ENCODE data around the gene LYZL4. TPM values are rescaled to one million over a fixed set of nuclear protein-coding genes. Genes with fewer than 3 reads are reported as not detected.

Gene LYZL4
- total RNA-seq = not detected in 2 replicates

DNA sequence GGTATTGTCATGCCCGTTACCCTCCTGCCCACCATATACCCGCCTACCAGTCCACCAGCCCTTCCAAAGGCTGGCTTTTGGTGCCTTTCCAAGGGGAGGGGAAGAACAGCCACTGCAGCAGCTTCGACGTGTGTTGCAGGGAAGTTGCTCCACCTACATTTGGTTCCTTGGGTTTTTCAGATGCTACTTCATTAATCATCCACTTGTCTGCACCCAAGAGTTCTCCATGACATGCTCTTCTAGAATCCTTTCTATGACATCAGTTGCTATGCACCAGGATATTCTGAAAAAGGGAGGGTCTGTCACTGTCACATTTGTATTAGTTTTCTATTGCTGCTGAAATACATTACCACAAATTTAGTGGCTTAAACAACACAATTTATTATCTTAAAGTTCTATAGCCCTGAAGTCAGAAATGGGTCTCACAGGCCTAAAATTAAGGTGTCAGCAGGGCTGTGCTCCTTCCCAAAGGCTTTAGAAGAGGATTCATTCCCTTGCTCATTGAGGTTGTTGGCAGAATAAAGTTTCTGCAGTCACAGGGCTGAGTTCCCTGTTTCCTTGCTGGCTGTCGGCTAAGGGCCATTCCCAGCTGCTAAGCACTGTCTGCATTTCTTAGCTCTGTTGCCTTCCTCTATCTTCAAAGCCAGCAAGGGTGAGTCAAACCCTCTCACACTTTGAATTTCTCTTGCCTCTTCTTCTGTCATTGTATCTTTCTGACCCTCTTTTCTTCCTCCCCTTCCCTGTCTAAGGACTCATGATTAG is at the start of gene LYZL4:
Gene LYZL4 (minus strand): TSS at position 241 of the 762 bp plus-strand sequence. CDS start 3,359 bp downstream, outside the sequence.
- no peak for DNase-seq (ENCODE audit: low read depth, low spot score)

- DNase-seq (ENCODE audit: low read depth, low spot score) = no peak
Observed at GRCh38 chr3:42459151-42459550, 48.7 kb upstream of the LYZL4 start.

- no peak for DNase-seq (ENCODE audit: low read depth, low spot score)
Observed at GRCh38 chr3:42456211-42456610, 45.8 kb upstream of the LYZL4 start.

DNA sequence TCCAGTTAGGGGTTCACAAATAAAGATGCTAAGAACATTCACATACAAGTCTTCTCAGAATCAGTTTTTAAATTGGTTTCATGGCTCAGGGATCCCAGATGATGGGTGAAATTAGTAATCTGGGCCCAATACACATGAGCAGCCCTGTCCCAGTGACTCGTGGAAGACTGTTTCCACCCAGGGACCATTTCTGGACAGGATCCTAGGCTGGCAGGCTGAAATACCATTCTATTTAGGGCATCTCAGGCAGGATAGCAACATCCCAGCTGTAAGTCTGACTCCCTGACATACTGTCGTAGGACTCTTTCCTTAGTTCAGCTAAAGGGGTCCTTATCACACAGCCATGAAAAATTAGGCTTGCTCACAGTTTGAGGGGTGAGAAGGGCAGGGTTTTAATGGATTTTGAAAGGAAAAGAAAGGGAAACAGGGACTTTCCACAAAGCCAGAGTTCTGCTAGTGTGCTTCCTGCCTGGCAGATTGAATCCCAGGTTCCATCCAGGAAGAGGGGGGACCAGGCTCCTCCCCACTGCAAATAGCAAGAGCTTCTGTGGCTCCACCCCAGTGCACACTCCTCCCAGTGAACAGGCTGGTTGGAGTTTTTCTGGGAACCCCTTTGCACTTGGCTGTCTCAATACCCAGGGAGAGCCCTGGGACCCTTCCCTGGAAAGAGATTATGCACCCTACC is 41.3 kb upstream of the LYZL4 start:
- DNase-seq (ENCODE audit: low read depth, low spot score) = peak; percentile 48

DNA sequence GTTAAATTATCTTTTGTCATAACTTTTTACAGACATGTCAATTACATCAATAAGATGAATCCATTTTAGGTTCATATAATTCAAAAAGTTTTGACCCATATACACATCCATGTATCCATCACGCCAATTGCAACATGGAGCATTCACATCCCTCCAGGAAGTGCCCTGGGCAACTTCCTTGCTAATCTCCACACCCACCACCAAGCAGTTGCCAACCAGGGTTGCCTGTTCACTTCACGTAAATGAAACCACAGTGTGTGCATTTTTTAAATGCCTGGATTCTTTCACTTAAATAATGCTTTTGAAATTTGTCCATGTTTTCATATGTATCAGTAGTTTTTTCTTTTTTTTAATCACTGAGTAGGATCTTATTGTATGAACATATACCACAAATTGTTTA is 40.7 kb upstream of the LYZL4 start:
- DNase-seq (ENCODE audit: low read depth, low spot score) = no peak

DNA sequence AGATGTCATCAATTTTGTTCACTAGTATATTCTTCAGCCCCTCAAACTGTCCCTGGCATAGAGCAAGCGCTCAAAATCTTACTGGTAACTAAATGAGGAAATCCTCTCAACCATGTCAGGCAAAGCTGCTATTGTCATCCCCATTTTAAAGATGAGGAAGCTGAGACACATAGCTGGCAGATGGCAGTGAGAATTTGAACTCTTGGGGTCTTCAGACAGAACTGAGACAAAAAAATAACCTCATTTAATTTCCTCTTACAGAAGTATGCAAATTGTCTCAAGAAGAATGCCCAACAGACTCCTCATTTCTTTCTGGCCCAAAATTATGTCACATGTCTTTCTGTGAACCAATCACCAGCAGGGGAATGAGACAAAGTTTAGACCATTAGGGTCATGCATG is 40.2 kb upstream of the LYZL4 start:
- DNase-seq (ENCODE audit: low read depth, low spot score) = no peak

DNA sequence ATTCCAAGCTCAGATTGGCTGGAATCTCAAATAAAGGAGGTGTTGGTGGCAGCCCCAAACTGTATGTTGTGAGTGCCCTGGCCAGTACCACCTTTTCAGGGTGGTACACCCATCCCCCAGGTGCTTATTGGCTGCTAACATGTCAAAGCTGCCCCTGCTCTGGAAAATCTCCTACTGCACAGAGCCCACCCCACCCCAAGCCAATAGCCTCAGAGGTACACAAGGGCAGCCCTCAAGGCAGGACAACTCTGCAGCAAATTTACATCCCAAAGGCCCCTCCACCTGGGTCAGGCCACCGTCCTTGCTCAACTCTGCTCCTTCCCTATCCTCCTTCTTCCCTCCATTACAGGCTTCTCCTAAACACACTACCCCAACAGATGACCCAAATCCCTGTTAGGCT is 37.1 kb upstream of the LYZL4 start:
- DNase-seq (ENCODE audit: low read depth, low spot score) = no peak

DNA sequence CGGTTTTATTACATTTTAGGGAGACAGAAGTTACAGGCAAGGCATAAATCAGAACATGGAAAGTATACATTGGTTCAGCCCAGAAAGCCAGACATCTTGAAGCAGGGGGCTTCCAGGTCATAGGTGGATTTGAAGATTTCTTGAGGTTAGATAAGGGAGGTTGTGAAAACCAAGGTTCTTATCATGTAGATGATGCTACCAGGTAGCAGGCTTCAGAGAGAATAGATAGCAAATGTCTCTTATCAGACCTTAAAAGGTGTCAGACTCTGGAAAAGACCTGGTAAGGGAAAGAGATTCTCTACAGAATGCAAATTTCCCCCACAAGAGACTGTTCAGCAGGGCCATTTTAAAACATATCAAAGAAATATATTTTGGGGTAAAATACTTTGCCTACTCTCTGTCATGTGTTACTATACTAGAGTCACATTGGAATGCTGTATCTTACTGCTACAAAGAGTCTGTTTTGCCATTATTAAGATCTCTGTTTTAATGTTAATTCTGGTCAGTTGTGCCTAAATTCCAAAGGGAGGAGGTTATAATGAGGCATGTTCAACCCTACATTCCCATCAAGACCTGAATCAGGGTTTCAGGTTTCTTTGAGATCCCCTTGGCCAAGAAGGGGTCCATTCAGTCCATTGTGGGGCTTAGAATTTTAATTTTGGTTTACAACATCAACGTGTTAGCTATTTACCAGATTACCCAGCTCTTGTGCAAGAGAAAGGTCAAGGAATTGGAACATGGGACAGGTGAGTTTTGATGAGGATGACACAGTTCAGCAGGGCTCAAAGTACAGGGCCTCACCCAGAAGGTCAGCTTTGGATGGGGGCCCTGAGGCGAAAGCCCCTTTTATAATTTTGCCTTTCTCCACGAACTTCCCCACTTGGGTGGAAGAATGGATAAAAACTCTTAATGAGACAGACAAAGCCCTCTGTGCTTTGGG is 36.0 kb upstream of the LYZL4 start:
- no peak for DNase-seq (ENCODE audit: low read depth, low spot score)

GRCh38 chr3:42443819-42444436 is 33.5 kb upstream of the LYZL4 start:
- DNase-seq (ENCODE audit: low read depth, low spot score) = peak; percentile 22

DNA sequence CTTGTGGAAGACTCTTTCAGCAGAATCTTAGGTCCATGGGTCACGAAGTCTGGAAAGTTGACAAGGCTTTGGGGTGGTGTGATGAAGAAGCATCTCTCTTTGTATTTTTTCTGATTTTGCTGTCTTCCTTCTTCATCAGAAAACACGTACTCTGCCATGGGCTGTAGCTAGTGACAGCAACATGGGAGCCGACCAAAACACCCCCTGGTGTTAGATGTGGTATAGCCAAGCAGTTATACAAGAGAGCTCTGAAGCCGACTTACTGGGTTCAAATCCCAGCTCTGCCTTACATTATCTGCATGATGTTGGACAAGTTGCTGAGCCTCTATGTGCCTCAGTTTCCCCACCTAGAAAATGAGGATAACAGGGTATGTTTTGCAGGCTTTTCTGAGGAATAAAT is 32.9 kb upstream of the LYZL4 start:
- DNase-seq (ENCODE audit: low read depth, low spot score) = no peak

DNA sequence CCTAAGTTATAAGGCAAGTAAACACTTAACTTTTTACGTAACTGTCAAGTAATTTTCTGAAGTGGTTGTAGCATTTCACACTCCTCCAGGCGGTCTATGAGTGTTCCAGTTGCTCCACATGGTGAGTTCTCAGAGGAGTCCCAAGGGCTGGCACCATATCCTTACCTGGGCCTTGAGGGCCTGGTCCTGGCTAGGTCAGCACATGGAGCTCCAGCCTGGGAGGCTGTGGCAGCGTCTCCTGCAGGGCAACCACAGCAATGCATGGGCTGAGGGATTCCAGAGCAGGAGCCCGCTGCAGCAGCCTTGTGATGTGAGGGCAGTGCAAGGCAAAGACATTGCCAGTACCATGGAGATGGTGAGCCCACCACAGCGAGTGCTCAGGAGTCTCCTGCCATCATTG is 32.2 kb upstream of the LYZL4 start:
- no peak for DNase-seq (ENCODE audit: low read depth, low spot score)

DNA sequence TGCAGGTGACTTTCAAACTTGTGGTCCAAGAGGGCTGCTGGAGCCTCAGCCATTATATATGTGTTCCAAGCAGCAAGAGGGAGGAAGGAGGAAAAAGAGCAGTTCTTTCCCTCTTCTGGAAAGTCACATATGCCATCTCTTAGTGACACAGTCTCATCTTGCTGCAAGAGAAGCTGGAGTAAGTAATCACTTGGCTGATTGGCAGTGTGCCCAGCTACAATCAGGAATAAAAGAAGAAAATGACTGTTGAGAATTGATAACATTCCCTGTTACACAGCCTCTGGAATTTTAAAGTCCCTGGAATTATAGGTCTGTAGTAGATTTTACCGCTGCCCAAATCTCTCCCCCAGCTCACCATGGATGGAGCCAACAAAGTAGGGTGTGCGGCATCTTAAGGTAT is 31.4 kb upstream of the LYZL4 start:
- no peak for DNase-seq (ENCODE audit: low read depth, low spot score)

GRCh38 chr3:42440924-42441323 is 30.5 kb upstream of the LYZL4 start:
- no peak for DNase-seq (ENCODE audit: low read depth, low spot score)

DNA sequence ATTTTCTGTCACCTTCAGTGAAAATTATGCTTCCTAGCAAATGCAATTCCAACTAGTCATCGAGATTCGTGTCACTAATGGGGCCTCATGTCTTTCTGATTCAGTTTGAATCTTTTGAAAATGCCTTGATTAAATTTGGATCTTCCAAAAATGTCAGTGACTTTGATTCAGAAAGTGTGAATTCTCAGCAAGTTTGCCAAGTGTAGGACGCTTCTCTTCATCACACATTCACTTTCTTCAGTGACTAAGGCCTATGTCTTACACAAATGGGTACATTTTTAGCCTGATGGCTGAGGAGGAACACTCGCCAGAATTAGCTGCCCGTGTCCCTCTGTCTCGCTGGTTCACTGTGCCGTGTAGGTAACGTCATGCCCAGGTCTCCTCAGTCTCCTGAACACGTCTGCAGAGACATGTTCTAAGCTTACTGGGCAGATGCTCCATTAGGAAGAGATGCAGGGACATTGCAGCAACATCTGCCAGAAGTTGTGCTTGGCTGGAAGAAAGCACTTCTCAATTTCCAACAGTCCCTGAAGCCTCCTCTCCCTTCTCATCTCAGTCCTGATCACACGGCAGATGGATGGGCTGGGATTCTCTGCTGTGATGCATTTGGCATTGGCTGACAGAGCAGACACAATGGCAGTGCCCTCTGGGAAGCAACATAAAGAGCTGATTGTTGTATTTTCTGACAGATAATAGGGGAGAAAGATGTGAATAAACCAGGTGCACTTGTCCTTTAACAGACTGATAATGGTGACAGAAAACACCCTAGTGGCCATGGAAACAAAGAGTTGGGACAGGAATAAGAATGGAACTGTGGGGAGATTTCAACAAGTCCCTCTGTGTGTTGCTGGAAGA is 29.1 kb upstream of the LYZL4 start:
- DNase-seq (ENCODE audit: low read depth, low spot score) = no peak

- no peak for DNase-seq (ENCODE audit: low read depth, low spot score)
Observed at GRCh38 chr3:42438758-42439157, 28.3 kb upstream of the LYZL4 start.

DNA sequence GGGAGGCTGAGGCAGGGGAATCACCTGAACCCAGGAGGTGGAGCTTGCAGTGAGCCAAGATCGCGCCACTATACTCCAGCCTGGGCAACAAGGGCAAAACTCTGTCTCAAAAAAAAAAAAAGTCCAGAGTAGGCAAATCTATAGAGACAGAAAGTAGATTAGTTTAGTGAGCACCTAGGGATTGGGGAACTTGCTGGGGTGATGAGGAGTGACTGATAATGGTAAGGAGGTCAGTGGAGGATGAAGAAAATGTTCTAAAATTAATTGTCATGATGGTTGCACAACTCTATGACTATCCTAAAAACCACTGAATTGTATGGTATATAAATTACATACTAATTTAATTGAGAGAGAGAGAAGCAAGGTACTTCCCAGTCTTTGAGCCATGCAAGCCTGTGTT is 27.8 kb upstream of the LYZL4 start:
- no peak for DNase-seq (ENCODE audit: low read depth, low spot score)

DNA sequence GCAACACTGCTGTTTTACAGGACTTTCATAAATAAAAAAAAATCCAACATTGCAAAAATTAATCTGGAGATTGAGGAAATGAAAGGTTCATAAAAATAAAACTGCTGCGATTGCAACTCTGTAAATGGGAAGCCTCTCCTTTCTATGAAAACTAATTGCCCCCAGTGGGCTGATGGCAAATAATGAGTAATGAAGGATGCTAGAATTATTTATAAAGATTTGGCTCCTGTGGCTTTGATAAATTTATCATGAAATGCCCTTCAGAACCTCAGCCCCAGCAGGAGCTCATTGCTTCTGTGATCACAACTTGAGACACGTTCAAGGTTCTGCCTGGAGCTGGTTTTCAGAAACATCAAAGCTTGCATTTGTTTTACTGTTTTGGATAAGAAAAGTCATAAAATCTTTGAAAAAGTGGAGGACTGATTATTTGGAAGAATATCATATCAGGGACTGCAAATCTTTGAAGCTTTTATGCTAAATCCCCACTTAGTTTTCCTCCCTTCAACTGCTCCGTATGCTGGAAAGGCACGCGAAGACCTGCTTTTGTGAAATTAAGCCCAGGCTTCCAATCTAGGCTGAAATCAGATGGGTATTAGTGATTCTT is 24.5 kb upstream of the LYZL4 start:
- DNase-seq (ENCODE audit: low read depth, low spot score) = no peak

DNA sequence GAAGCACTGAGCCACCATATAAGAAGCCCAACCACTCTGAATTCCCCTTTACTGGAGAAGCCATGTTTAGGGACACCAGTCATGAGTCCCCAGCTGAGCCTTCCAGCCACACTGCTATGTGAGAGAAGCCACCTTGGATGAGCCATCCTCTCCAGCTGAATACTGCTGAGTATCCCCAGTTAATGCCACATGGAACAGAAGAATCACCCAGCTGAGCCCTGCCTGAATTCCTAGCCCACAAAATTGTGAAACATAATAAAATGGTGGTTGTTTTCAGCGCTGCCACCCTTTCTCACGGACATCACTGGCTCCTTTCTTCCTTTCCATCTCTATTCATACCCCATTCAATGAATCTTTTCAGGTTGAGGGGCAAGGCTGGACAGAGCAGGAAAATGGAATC is 22.1 kb upstream of the LYZL4 start:
- no peak for DNase-seq (ENCODE audit: low read depth, low spot score)

DNA sequence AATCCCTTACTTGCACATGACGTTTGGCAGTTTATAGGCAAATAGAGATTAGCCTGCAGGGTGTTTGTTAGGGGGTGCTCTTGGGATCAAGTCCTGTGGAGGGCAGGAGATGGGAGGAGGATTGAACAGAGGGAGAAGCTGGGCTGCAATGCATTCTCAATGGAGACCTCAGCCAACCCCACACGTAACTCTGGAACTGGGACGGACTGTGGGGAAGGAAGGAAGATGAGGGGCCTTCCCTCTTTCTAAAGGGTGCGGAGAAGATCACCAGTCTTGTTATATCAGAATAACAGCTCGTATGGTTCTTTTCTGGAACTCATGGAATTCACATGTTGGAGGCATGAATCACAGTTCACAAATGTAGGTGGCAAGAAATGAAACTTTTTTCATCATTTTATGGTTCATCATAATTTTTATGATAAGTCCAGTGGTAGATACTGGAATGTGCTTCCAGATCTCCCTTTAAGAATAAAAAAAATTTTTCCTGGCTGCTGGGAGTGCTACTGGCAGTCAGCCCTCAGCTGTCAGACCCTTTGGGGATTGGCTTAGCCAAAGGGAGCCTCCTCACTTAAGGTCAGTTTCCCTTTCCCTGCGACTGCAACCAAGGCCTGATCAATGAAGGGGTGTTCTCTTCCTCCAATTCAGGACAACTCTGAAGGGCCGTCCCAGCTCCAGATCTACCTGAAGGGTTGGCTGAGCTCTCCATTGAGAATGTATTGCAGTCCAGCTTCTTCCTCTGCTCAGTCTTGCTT is 20.5 kb upstream of the LYZL4 start:
- DNase-seq (ENCODE audit: low read depth, low spot score) = no peak

Measured in pulmonary artery endothelial cell (primary cell).